ENCODE data around the gene TBC1D22A.
A peak's percentile ranks its signal among the peaks of the same experiment; 100 is the strongest.

TBC1D22A gene

DNA sequence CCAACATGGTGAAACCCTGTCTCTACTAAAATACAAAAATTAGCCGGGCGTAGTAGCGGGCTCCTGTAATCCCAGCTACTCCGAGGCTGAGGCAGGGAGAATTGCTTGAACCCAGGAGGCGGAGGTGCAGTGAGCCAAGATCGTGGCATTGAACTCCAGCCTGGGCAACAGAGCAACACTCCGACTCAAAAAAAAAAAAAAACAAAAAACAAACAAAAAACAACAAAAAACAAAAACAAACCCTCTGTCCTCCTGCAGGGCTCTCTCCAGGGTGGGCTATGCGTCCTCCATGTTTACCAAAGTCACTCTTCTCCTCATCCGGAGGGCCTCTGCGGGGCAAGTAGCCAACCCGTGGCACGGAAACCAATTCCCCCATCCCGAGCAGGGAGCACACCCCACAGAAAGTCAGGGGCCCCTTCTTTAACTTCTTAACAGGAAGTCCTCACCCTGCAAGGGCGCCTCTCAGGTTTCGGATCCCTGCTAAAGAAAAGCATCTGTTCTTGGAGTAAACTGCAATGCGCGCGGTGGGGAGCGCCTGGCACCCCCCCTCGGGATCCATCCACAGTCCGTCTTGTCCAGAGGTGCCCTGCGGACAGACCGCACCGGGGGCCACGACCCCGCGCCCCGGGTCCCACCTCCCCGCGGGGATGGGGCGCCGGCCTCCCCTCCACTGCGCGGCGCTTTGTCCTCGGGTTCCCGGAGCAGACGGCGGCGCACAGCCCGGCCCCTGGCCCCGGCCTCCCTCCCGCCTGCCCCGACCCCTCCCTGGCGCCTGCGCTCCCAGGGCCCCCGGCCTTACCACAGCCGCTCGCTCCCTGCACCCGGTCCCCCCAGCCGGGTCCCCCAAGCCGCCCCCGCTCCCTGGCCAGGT, 25.1 kb upstream of the TBC1D22A start:
- no peak for DNase-seq (ENCODE audit: extremely low read depth in 1 of 2, low read depth in 1 of 2)

- peak; percentile 44 to 60 for DNase-seq (ENCODE audit: extremely low read depth in 1 of 2, low read depth in 1 of 2)
Measured at GRCh38 chr22:46737976-46738646, 24.3 kb upstream of the TBC1D22A start, which contains the start of gene CERK. CERK (minus strand) TSS chr22:46738252; CDS start chr22:46738148, 104 bp downstream.

GRCh38 chr22:46738647-46739093, 23.8 kb upstream of the TBC1D22A start:
- no peak for DNase-seq (ENCODE audit: extremely low read depth in 1 of 2, low read depth in 1 of 2)

GRCh38 chr22:46739094-46739870, 23.2 kb upstream of the TBC1D22A start:
- DNase-seq (ENCODE audit: extremely low read depth in 1 of 2, low read depth in 1 of 2) = peak in 1 of 2 donors; percentile 68

DNA sequence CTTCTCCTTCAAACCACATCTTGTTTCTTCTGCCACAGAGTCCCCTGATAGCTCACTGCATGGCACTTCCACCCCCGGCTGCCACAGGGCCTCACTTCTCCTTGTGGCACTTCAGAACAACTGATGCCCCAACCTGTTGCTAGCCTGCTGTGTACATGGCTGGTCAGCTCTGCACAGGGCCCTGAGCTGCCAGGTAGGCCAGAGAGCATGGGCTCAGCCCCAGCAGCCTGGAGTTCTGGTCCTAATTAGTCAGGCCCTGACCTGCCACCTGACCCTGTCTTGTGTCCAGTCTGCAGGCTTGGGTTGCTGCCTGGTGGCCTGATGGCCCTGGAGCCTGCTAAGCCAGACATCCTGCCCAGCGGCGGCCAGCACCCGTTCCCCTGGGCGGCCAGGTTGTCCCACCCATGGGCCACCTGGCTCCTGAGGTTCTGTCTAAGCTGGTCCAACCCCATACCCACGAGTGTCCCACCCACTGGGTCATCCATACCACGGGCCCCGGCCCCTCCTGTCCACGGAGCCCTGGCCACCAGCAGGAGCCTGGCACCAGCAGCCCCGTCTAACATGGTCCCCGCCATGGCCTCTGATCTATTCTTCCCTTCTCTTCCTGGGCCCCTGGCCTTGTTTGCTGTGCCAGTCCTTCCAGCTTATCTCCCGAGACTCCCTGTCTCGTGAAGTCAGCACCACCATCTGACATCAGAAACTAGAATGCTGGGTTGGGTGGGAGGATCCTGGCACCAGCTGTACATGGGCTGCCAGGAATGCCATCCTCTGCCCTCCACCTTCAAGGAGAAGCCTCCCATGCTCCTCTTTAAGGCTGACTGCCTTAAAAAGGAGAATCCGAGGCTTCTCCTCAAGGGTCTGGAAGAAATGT, 21.3 kb upstream of the TBC1D22A start:
- DNase-seq (ENCODE audit: extremely low read depth in 1 of 2, low read depth in 1 of 2) = no peak

- DNase-seq (ENCODE audit: extremely low read depth in 1 of 2, low read depth in 1 of 2) = no peak
Measured at GRCh38 chr22:46741974-46742519, 20.4 kb upstream of the TBC1D22A start.

- no peak for DNase-seq (ENCODE audit: extremely low read depth in 1 of 2, low read depth in 1 of 2)
Measured at GRCh38 chr22:46742576-46743221, 19.8 kb upstream of the TBC1D22A start.

- no peak for DNase-seq (ENCODE audit: extremely low read depth in 1 of 2, low read depth in 1 of 2)
Measured at GRCh38 chr22:46744581-46744980, 17.9 kb upstream of the TBC1D22A start.

DNA sequence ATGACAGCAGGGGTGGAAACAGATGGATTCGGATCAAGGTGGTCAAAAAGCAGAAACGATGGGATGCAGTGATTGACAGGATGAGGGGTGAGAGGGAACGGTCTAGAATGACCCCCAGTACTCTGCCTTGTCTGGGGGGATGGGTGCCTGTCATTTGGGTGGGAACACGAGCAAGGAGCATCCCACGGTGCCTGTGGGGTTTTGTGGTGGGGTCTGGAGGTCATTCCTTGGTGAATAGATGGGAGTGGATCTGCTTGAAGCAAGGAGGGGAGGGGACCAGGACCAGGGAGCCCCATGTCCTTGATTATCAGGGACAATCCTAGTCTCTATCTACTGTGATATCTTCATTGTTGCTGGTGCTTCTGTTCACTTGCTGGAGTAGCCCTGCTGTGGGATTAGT, 16.3 kb upstream of the TBC1D22A start:
- no peak for DNase-seq (ENCODE audit: extremely low read depth in 1 of 2, low read depth in 1 of 2)

DNA sequence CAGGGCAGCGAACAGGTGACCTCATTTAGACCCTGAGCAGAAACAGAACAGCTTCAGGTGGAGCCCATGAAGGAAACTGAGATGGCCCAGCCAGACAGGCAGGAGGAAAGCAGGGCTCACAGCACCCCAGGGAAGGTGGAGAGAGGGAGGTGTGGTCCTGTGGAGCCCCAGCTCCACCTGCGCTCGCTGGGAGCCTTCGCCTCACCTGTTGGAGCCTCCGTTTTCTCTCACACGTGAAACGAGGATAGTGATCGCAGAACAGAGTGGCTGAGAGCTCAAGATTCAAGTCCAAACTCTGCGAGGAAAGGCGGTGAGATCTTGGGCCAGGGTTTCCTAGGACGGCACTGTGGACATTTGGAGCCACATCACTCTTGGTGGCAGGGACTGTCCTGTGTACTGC, 15.8 kb upstream of the TBC1D22A start:
- no peak for DNase-seq (ENCODE audit: extremely low read depth in 1 of 2, low read depth in 1 of 2)

DNA sequence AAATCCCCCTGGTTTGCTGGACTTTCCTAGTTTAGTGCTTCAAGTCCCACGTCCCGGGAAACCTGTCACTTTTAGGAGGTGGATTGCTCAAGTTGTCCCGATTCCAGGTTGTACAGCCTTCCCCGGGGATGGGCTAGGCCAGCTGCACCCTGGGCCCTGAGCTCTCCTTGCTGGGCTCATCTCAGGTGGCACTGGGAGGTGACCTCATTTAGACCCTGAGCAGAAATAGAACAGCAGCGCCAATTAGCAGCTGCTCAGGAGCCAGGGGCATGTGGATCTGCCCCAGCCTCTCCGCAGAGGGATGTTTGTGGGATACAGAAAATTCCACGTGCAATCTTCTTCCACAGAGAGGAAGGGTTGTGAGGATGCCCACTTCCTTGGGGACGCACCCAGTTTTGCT, 14.8 kb upstream of the TBC1D22A start:
- no peak for DNase-seq (ENCODE audit: extremely low read depth in 1 of 2, low read depth in 1 of 2)

DNA sequence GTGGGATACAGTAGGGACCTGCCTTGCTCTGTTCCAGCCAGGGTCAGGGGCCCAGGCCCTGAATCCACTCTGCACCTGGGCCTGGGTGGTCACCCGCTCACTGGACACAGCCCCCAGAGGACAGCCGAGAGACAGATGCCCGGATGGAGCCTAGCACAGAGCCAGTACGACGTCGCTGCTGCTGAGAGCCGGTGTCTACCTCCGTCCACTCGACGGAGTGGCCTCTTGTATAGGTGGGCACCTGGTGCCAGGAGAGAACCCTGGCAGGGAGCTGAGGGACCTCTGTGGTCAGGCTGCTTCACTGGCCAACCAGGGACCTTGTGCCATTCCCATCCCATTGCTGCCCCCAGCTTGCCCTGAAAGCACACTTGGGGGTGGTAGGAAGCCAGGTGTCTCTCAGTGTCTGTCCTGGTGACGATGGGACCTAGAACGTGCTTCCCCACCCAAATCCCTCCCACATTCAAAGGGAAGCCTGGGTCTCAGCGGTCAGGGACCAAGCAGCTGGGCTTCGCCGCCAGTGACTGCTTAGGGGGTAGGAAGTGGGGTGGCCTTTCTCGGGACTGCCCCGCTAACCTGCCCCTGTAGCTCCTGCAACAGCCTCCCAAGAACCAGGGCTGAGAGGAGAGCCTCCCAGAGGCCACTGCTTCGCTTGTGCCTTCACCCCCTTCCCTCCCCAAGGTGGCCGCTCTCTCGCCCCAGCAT, 14.1 kb upstream of the TBC1D22A start:
- DNase-seq (ENCODE audit: extremely low read depth in 1 of 2, low read depth in 1 of 2) = no peak

DNA sequence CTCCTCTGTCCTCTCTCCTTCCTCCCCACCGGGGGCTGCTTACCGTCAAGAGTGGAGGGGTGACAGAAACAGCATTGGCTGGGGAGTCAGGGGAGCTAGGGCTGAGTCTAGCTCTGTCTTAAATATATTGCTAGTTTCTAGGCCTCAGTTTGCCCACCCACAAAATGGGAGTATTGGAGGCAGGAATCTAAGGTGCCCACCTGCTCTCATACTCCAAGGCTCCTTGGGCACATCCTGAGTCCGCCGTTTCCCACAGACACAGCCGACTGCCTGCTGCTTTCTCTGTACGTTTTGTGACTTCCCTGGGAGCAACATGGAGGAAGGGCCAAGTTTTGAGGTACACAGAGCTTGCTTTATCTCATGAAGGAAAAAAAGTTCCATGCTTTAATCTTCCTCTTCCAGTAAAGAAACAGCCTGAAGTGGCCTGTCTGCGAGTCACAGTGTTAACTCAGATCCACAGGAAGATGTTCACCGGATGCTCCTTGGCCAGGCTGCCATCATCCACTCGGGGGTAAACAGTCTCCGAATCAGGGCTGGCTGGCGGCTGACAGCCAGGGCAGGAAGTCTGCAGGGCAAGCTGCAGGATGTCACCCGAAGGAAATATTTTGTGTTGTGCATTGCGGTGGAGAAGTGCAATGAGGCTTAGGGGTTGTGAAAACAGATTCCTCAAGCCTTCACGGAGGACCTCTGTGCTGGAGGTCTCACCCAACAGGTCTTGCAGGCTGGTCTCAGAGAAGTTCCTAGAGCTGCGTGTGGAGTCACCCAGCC, 13.4 kb upstream of the TBC1D22A start:
- DNase-seq (ENCODE audit: extremely low read depth in 1 of 2, low read depth in 1 of 2) = peak in 1 of 2 donors; percentile 52

- DNase-seq (ENCODE audit: extremely low read depth in 1 of 2, low read depth in 1 of 2) = no peak
Measured at GRCh38 chr22:46749682-46750529, 12.5 kb upstream of the TBC1D22A start.

DNA sequence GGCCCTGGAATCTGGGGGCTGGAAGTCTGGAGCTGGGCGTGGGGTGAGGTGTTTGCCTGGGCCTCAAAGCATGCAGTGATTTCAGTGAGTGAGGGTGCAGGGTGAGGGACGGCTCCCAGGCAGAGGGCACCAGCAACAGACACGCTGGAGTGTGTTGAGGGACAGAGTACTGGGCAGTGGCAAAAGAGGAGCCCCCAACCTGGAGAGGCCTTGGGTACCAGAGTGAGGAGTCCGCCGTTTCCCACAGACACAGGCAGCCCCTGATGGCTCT, 12.0 kb upstream of the TBC1D22A start:
- no peak for DNase-seq (ENCODE audit: extremely low read depth in 1 of 2, low read depth in 1 of 2)

DNA sequence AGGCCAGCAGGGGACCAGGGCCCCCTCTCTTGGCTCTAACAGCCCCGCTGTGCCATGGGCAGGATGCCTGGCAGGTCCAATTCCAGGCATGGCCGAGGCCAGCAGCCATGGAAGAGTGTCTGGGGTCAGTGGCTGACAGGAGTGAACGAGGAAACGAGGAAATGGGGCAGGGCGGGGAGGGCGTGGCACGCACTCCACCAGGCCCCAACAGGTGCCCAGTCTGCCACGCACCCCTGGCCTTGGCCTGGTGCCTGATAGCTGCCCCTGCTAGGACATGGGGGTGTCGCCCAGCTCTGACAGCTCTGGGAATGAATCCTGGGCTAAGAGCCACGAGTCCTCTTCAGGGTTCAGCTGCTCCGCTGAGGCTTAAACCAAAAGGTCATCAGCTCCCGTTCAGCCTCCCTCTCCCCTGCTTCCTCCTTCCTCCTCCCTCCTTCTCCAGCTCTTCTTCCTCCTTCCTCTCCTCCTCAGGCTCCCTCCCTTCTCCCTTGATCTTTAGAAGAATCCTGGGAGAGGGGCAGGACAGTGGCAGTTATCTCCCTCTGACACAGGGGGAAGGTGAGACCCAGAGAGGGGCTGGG, 11.5 kb upstream of the TBC1D22A start:
- DNase-seq (ENCODE audit: extremely low read depth in 1 of 2, low read depth in 1 of 2) = no peak

DNA sequence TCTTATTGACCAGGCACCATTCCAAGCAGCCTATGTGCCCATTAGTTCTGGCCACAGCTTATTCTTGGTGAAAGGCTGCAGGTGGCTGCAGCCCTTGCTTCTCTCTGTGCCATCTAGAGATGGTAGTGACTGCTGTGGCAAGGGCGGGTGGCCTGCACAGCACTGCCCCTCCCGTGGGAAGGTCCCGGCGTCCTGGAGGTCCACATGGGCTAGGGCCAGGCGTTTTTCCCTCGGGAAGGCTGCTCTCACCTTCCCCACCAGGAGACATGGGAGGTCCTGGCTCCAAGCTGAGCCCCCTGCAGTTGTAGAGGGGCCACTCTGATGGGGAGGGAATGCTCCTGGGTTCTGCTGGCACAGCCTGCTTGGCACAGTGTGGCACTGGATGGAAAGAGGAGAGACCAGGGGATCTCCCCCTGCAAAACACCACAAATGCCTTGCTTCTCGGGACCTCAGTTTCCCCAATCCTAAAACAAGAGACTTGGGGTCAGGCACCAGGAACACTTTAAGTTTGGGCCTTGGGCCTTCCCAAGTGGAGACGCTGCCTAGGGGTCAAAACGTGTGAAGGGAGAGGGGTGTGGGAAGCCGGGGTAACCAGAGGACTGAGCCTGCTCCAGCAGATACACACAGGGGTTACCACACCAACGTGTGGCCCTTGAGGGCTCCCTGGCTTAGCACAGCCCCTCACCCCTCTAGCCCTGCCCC, 10.0 kb upstream of the TBC1D22A start:
- DNase-seq (ENCODE audit: extremely low read depth in 1 of 2, low read depth in 1 of 2) = no peak
